ENCODE measurements around the gene AFF2. TPM values are rescaled to one million over a fixed set of nuclear protein-coding genes. Genes with fewer than 3 reads are reported as not detected.

Gene AFF2
- total and polyA plus RNA-seq, 8 donors = 0.10 to 84.0 (median 0.72) TPM; not detected in 3

GRCh38 chrX:148856505-148856904, 356.1 kb downstream of the AFF2 start:
- DNase-seq = no peak
- Histone ChIP-seq H3K27me3 (no peaks in the 10 kb centered on the region), H3K4me1 (no peaks in the 10 kb centered on the region), H3K4me3 (no peak overlapping the region), H3K9me3 (no peaks in the 10 kb centered on the region), H3K36me3 (no peaks in the 10 kb centered on the region), H3K27ac (no peak overlapping the region)
- 21 to 68% (median 36%) methylated on average over 1 of the region's 1 CpG for WGBS, 5 donors
- TF ChIP-seq, protein P1, sequence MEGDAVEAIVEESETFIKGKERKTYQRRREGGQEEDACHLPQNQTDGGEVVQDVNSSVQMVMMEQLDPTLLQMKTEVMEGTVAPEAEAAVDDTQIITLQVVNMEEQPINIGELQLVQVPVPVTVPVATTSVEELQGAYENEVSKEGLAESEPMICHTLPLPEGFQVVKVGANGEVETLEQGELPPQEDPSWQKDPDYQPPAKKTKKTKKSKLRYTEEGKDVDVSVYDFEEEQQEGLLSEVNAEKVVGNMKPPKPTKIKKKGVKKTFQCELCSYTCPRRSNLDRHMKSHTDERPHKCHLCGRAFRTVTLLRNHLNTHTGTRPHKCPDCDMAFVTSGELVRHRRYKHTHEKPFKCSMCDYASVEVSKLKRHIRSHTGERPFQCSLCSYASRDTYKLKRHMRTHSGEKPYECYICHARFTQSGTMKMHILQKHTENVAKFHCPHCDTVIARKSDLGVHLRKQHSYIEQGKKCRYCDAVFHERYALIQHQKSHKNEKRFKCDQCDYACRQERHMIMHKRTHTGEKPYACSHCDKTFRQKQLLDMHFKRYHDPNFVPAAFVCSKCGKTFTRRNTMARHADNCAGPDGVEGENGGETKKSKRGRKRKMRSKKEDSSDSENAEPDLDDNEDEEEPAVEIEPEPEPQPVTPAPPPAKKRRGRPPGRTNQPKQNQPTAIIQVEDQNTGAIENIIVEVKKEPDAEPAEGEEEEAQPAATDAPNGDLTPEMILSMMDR (IDR thresholded peaks at IDR 0.05) = no peak
- no peak for TF ChIP-seq EP300 (IDR thresholded peaks at IDR 0.05)
- TF ChIP-seq POLR2AphosphoS5 (IDR thresholded peaks at IDR 0.05) = no peak
- TF ChIP-seq POLR2A (IDR thresholded peaks at IDR 0.05) = no peak
- intact Hi-C loops (cut with DNase I; ENCODE audit: low total_unique reads) = no loop called here

DNA sequence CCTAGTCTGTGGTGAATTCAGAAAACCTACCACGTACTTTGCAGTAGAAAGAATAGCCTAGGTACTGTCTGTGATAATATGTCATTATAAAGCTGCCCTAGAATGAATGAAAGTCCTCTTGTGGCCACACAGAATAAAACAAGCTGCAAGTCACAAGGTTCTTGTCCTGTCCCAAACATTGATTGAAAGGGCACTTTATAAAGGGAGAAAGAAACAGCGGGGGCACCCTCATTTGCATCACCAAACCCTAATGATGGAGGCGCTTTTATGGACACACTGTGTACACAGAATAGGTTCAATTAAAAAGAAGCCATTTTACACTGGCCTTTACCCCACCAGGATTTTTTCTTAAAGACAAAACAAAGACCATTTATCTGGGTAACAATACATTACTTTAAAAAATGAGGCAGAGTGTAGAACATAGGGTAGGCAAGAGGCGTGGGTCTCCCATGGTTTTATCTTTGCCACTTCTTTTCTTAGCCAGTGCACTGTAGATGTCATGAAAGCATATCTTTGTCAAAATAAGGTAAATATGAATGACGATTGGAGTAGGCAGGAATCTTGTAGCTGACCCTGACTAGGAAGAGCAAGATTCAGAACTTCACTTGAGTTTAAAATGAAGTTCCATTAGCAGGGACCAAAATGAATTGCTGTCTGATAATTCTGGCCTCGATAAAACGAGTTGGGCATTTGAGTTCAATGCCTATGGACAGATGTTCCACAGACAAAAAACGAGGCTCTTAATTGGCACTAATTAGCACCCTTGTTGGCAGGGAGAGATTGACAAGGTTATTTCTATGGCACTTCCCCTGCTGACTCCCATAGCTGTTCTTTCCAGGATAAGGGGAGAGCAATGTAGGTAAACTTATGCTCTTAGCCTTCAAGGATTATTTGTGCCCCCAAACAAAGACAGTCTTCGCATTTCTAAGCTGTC, 365.1 kb downstream of the AFF2 start:
- no peak for DNase-seq
- no peak overlapping the region for H3K4me3 ChIP-seq
- no peaks in the 10 kb centered on the region for H3K27me3 ChIP-seq
- no peaks in the 10 kb centered on the region for H3K4me1 ChIP-seq
- no peak overlapping the region for H3K27ac ChIP-seq
- H3K36me3 ChIP-seq = no peaks in the 10 kb centered on the region
- TF ChIP-seq POLR2A (IDR thresholded peaks at IDR 0.05) (no peak), EP300 (IDR thresholded peaks at IDR 0.05) (no peak), POLR2AphosphoS5 (IDR thresholded peaks at IDR 0.05) (no peak)
- TF ChIP-seq, protein P1 (IDR thresholded peaks at IDR 0.05) = no peak
- 52 to 75% (median 62%) methylated on average over 9 of the region's 9 CpGs for whole genome bisulfite sequencing, 5 donors
- intact Hi-C loops (cut with DNase I; ENCODE audit: low total_unique reads) = no loop called here
- no peaks in the 10 kb centered on the region for H3K9me3 ChIP-seq

DNA sequence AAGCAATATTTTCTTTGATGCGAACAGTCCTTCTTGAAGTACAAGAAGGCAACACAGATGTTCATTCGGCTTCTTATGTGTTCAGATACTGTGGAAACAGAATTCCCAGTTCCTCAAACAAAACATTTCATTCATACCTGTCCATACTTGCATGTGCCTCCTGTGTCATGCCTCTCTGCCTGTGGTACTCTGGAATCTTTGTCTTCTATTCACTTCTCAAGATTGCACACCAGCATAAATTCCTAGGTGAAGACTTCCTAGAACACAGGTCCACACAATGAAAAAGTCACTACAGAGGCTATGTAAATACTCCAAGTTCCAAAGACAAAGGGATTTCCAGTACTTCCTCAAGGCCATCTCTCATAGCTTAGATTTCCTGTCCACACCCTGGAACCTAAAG, 367.2 kb downstream of the AFF2 start:
- no peaks in the 10 kb centered on the region for H3K9me3 ChIP-seq
- no peak overlapping the region for H3K27ac ChIP-seq
- no peaks in the 10 kb centered on the region for H3K4me1 ChIP-seq
- TF ChIP-seq POLR2A (IDR thresholded peaks at IDR 0.05) = no peak
- TF ChIP-seq POLR2AphosphoS5 (IDR thresholded peaks at IDR 0.05) = no peak
- TF ChIP-seq EP300 (IDR thresholded peaks at IDR 0.05) = no peak
- TF ChIP-seq, protein P1 (IDR thresholded peaks at IDR 0.05) = no peak
- no peaks in the 10 kb centered on the region for H3K36me3 ChIP-seq
- no peak for DNase-seq
- H3K4me3 ChIP-seq = no peak overlapping the region
- WGBS, 5 donors = 68 to 97% (median 85%) methylated on average over 2 of the region's 2 CpGs
- intact Hi-C loops (cut with DNase I; ENCODE audit: low total_unique reads) = no loop called here
- no peaks in the 10 kb centered on the region for H3K27me3 ChIP-seq

- intact Hi-C loops (cut with DNase I; ENCODE audit: low total_unique reads) = no loop called here
Observed at GRCh38 chrX:148871422-148872160, 371.2 kb downstream of the AFF2 start.

More at GRCh38 chrX:148871422-148872160, 371.2 kb downstream of the AFF2 start:
- H3K4me3 ChIP-seq = no peak overlapping the region
- no peaks in the 10 kb centered on the region for H3K36me3 ChIP-seq
- 67 to 83% (median 80%) methylated on average over 7 of the region's 7 CpGs for WGBS, 5 donors
- TF ChIP-seq POLR2A (IDR thresholded peaks at IDR 0.05) (no peak), EP300 (IDR thresholded peaks at IDR 0.05) (no peak), POLR2AphosphoS5 (IDR thresholded peaks at IDR 0.05) (no peak)
- TF ChIP-seq, protein P1 (IDR thresholded peaks at IDR 0.05) = no peak
- H3K4me1 ChIP-seq = no peaks in the 10 kb centered on the region
- no peaks in the 10 kb centered on the region for H3K27me3 ChIP-seq
- DNase-seq = peak in 1 of 2 donors; percentile 36
- H3K9me3 ChIP-seq = no peaks in the 10 kb centered on the region
- H3K27ac ChIP-seq = no peak overlapping the region
